GM21717 (cell line): ENCODE results near the gene TBX5.

Source experiments
- ATAC-seq: cut with Tn5 transposase; IDR thresholded peaks from one replicate; pipeline ENCODE4 v1.9.1; 2021; ENCODE audit warnings: mild to moderate bottlenecking, moderate library complexity; ENCODE audit not compliant: unreplicated experiment

TBX5 gene

DNA sequence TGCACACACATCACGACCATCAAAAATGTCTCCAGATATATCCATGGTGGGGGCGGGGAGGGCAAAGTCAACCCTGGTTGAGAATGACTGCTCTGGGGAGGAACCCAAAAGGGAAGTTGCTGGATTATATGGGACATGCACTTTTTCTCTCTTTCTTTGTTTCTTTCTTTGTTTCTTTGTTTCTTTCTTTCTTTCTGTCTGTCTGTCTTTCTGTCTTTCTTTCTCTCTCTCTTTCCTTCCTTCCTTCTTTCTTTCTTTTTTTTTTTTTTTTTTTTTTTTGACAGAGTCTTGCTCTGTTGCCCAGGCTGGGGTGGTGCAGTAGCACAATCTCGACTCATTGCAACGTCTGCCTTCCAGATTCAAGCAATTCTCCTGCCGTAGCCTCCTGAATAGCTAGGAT lies 71.5 kb downstream of the TBX5 start:
- ATAC-seq: no peak

DNA sequence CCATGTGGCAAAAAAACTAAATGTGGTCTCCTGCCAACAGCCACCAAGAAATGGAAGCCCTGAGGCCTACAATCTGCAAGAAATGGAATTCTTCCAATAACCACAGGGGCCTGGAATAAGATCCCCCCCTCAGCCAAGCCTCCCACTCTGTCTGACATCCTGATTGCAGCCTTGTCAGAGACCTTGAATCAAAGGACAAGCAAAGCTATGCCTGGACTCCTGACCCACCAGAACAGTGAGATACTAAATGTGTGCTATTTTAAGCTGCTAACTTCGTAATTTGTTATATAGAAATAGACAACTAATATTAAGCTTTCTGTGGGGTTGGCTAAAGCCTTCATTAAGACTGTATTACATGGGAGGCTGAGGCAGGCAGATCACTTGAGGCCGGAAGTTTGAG lies 77.7 kb downstream of the TBX5 start:
- ATAC-seq: no peak

- no peak for ATAC-seq
These were observed 78.2 kb downstream of the TBX5 start for GRCh38 chr12:114327765-114328164.

DNA sequence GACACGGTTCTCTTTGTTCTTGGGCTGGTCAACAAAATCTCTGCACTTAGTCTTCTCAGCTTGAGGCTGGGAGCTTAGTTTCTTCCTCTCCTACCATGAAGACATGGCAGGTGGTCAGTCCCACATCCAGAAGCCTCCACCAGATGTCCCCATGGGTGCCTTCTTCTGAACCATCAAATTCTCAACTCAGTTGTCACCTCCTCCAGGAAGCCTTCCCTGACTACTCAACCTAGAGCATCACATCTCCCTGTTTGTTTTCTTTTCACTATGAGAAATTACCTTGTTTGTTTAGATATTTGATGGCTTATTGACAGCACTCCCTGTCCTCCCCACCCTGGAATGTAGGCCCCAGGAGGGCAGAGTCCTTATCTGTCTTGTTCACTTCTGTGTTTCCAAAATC lies 84.4 kb downstream of the TBX5 start:
- ATAC-seq: no peak

- ATAC-seq: no peak
These were observed 85.0 kb downstream of the TBX5 start for GRCh38 chr12:114320968-114321367.

DNA sequence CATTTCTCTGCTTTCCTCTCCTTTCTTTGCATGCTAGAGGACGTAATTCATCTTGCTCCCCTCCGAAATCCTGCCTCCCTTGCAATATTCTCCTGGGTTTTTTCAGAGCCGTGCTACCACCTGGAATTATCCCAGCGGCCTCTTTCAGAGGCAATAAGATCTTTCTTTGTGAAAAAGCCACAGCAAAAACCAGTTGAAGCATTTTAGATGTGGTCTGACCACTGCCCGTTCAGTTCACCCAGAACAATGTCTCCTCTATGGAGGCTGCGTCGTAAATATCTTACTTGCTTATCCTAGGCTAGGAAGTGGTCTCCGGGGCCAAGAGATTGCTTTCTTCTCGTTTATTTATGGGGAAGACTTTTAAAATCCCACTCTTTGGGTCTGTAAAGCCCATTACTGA lies 85.8 kb downstream of the TBX5 start:
- no peak for ATAC-seq

- ATAC-seq: no peak
These were observed 86.5 kb downstream of the TBX5 start for GRCh38 chr12:114319422-114319821.

DNA sequence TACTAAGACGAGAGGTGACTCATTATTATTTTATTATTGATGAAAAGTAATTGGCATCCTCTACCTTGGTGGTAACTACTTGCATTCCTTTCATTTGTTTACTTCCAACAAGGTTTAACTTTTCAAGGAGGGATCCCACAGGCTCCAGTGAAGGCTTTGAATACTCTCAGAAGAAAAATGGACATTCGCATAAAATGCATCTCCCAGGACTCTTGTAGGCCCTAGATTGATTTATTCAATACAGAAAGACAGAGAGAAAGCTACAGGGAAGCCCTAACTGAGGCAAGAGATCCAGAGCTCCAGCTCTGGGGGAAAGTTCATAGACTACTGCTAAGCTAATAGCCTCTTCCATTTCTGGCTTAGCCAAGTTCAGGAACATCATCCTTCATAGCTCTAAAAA lies 87.0 kb downstream of the TBX5 start:
- no peak for ATAC-seq

DNA sequence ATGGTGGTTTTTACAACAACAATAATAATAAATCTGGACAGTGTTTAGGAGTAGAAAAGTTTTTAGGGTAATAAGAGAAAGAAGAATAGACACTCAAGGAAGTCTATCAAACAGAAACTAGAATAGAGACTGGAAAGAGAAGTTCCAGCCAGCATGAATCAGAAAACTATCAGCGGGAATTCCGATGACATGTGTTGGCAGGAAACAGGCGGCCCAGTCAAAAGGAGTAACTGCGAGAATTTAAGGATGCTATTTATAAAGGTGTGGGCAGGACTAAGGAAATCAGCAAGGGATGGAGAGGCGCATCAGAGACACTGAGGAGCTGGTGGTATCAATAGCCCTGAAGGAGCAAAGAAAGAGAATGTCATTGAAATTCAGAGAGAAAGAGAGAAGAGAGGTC lies 89.9 kb downstream of the TBX5 start:
- ATAC-seq: no peak

- no peak for ATAC-seq
These were observed 90.8 kb downstream of the TBX5 start for GRCh38 chr12:114314974-114315720.

GRCh38 chr12:114314403-114314802 lies 91.5 kb downstream of the TBX5 start:
- no peak for ATAC-seq

DNA sequence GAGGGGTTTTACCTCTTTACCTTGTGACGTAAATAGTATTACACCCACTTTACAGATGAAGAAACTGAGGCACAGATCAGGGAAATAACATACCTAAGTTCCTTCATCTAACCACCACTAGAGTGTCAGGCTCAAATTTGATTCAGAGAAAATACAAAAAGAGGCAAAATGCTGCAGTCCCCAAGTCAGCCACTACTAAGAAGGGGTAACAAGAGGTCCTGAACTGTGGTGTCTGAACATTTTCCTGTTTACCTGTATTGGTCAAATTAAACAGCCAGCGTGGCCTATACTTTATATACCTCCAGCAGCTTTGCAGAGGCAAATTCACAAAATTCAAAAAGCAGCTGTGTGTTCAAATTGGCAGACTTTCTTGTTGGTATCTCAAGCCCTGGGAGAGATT lies 92.0 kb downstream of the TBX5 start:
- no peak for ATAC-seq

GRCh38 chr12:114311974-114312373 lies 94.0 kb downstream of the TBX5 start:
- ATAC-seq: no peak

DNA sequence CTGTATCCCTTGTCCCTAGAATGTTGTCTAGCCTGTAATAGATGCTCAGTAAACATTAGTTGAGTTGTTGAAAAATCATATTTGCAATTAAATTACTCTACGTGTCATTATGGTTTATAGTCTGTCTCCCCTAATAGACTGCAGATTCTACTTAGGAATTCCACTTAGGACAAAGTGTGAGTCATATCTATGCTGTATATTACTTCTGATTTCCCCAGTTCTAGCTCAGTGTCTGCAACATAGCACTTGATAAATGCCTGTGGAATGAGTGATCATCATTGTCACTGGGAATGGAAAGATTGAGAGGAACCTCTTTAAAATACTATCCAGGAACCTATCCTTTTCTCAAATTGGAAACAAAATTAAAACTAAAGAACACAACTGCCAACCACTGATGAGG lies 99.3 kb downstream of the TBX5 start:
- ATAC-seq: no peak

GRCh38 chr12:114305446-114305845 lies 100.5 kb downstream of the TBX5 start:
- no peak for ATAC-seq
